IPS-18a (cell line): ENCODE results near the gene NR2F2.

Experiments
- H3K27ac ChIP-seq: one replicate; pipeline ENCODE4 v1.5.1; 2013; ENCODE audit warnings: low read length
- H3K27me3 ChIP-seq: one replicate; pipeline ENCODE4 v1.6.1; 2013; ENCODE audit warnings: mild to moderate bottlenecking, low read length; ENCODE audit not compliant: control insufficient read depth, insufficient read depth
- H3K36me3 ChIP-seq: one replicate; pipeline ENCODE4 v1.6.1; 2013; ENCODE audit warnings: low read depth, low read length; ENCODE audit not compliant: control insufficient read depth
- H3K4me1 ChIP-seq: one replicate; pipeline ENCODE4 v1.6.1; 2013; ENCODE audit warnings: low read depth, low read length; ENCODE audit not compliant: control insufficient read depth
- H3K4me3 ChIP-seq: one replicate; pipeline ENCODE4 v1.5.1; 2013; ENCODE audit warnings: low read length
- H3K9ac ChIP-seq: one replicate; pipeline ENCODE4 v1.6.1; 2013; ENCODE audit warnings: mild to moderate bottlenecking, low read length, moderate library complexity
- H3K9me3 ChIP-seq: one replicate; pipeline ENCODE4 v1.6.1; 2013; ENCODE audit warnings: low read depth, low read length; ENCODE audit not compliant: control insufficient read depth

Gene NR2F2

GRCh38 chr15:96330450-96331143, at the start of gene NR2F2:
NR2F2 (plus strand) TSS chr15:96330700; CDS start chr15:96332106, 1,406 bp downstream.
- Histone ChIP-seq H3K27me3 (peaks cover 96% of the 10 kb centered on the region), H3K36me3 (no peaks in the 10 kb centered on the region), H3K9ac (peak within 1 kb of the TSS; percentile 33), H3K4me3 (peak within 1 kb of the TSS; percentile 71), H3K9me3 (no peaks in the 10 kb centered on the region), H3K4me1 (peaks cover 44% of the 10 kb centered on the region), H3K27ac (no peak within 1 kb of the TSS)

GRCh38 chr15:96285305-96285704, 45.2 kb upstream of the NR2F2 start:
- Histone ChIP-seq H3K4me3 (no peak overlapping the region), H3K36me3 (no peaks in the 10 kb centered on the region), H3K9me3 (no peaks in the 10 kb centered on the region), H3K27me3 (peaks cover 8% of the 10 kb centered on the region), H3K4me1 (peaks cover 4% of the 10 kb centered on the region), H3K27ac (no peak overlapping the region), H3K9ac (no peak overlapping the region)

- Histone ChIP-seq H3K4me3 (no peak overlapping the region), H3K4me1 (peaks cover 4% of the 10 kb centered on the region), H3K27me3 (peaks cover 8% of the 10 kb centered on the region), H3K9me3 (no peaks in the 10 kb centered on the region), H3K36me3 (no peaks in the 10 kb centered on the region), H3K9ac (no peak overlapping the region), H3K27ac (no peak overlapping the region)
Measured at GRCh38 chr15:96285729-96286254, 44.7 kb upstream of the NR2F2 start.

- H3K9ac ChIP-seq = no peak overlapping the region
- no peaks in the 10 kb centered on the region for H3K9me3 ChIP-seq
- no peaks in the 10 kb centered on the region for H3K36me3 ChIP-seq
- H3K4me3 ChIP-seq = no peak overlapping the region
- no peak overlapping the region for H3K27ac ChIP-seq
- peaks cover 15% of the 10 kb centered on the region for H3K4me1 ChIP-seq
- H3K27me3 ChIP-seq = no peaks in the 10 kb centered on the region
Measured at GRCh38 chr15:96290679-96291078, 39.8 kb upstream of the NR2F2 start.

GRCh38 chr15:96292635-96293034, 37.9 kb upstream of the NR2F2 start:
- H3K36me3 ChIP-seq = no peaks in the 10 kb centered on the region
- peaks cover 15% of the 10 kb centered on the region for H3K4me1 ChIP-seq
- H3K9ac ChIP-seq = no peak overlapping the region
- H3K27me3 ChIP-seq = no peaks in the 10 kb centered on the region
- no peak overlapping the region for H3K4me3 ChIP-seq
- no peaks in the 10 kb centered on the region for H3K9me3 ChIP-seq
- no peak overlapping the region for H3K27ac ChIP-seq

- Histone ChIP-seq H3K27ac (no peak overlapping the region), H3K4me3 (no peak overlapping the region), H3K9ac (no peak overlapping the region), H3K27me3 (no peaks in the 10 kb centered on the region), H3K36me3 (no peaks in the 10 kb centered on the region), H3K9me3 (peaks cover 4% of the 10 kb centered on the region), H3K4me1 (peaks cover 15% of the 10 kb centered on the region)
Measured at GRCh38 chr15:96293441-96293840, 37.1 kb upstream of the NR2F2 start.

- Histone ChIP-seq H3K36me3 (no peaks in the 10 kb centered on the region), H3K4me3 (no peak overlapping the region), H3K27me3 (no peaks in the 10 kb centered on the region), H3K9me3 (peaks cover 9% of the 10 kb centered on the region), H3K4me1 (peaks cover 15% of the 10 kb centered on the region), H3K9ac (no peak overlapping the region), H3K27ac (no peak overlapping the region)
Measured at GRCh38 chr15:96294766-96295165, 35.7 kb upstream of the NR2F2 start.

GRCh38 chr15:96296264-96296663, 34.2 kb upstream of the NR2F2 start:
- Histone ChIP-seq H3K27me3 (no peaks in the 10 kb centered on the region), H3K9me3 (peaks cover 9% of the 10 kb centered on the region), H3K4me3 (no peak overlapping the region), H3K4me1 (peaks cover 15% of the 10 kb centered on the region), H3K36me3 (no peaks in the 10 kb centered on the region), H3K27ac (no peak overlapping the region), H3K9ac (no peak overlapping the region)

GRCh38 chr15:96297783-96298182, 32.7 kb upstream of the NR2F2 start:
- H3K27ac ChIP-seq = no peak overlapping the region
- H3K36me3 ChIP-seq = no peaks in the 10 kb centered on the region
- no peak overlapping the region for H3K4me3 ChIP-seq
- H3K9me3 ChIP-seq = peaks cover 9% of the 10 kb centered on the region
- H3K9ac ChIP-seq = no peak overlapping the region
- H3K27me3 ChIP-seq = no peaks in the 10 kb centered on the region
- H3K4me1 ChIP-seq = peaks cover 15% of the 10 kb centered on the region

GRCh38 chr15:96298217-96298616, 32.3 kb upstream of the NR2F2 start:
- no peak overlapping the region for H3K27ac ChIP-seq
- no peak overlapping the region for H3K9ac ChIP-seq
- peaks cover 9% of the 10 kb centered on the region for H3K9me3 ChIP-seq
- no peaks in the 10 kb centered on the region for H3K36me3 ChIP-seq
- H3K4me3 ChIP-seq = no peak overlapping the region
- no peaks in the 10 kb centered on the region for H3K27me3 ChIP-seq
- peaks cover 15% of the 10 kb centered on the region for H3K4me1 ChIP-seq

GRCh38 chr15:96300836-96301235, 29.7 kb upstream of the NR2F2 start:
- no peak overlapping the region for H3K9ac ChIP-seq
- peaks cover 9% of the 10 kb centered on the region for H3K9me3 ChIP-seq
- no peak overlapping the region for H3K4me3 ChIP-seq
- H3K4me1 ChIP-seq = no peaks in the 10 kb centered on the region
- no peaks in the 10 kb centered on the region for H3K27me3 ChIP-seq
- H3K36me3 ChIP-seq = no peaks in the 10 kb centered on the region
- H3K27ac ChIP-seq = no peak overlapping the region

- Histone ChIP-seq H3K36me3 (no peaks in the 10 kb centered on the region), H3K4me1 (no peaks in the 10 kb centered on the region), H3K27me3 (no peaks in the 10 kb centered on the region), H3K4me3 (no peak overlapping the region), H3K9me3 (peaks cover 4% of the 10 kb centered on the region), H3K27ac (no peak overlapping the region), H3K9ac (no peak overlapping the region)
Measured at GRCh38 chr15:96303503-96304056, 26.9 kb upstream of the NR2F2 start.
